HL-60/S4 (cell line): ENCODE data around the gene HEATR5B.
"Not testable (repeated sequence)": the region's sequence is repeated elsewhere in the genome, so short reads cannot be mapped to it uniquely, and the experiment has no call there.

Experiments used
- in situ Hi-C: fragments of 300-500 bp; cut with MboI; formaldehyde crosslinking; loops from 2 replicates; pipeline ENCODE4 v1.14.3; 2022; ENCODE audit warnings: low sequenced_read_pairs

Gene HEATR5B

GRCh38 chr2:37068686-37069085, 15.5 kb downstream of the HEATR5B start:
- in situ Hi-C loops, result no loop called here

- in situ Hi-C loops, result no loop called here
Measured at GRCh38 chr2:37061776-37062175, 22.4 kb downstream of the HEATR5B start.

DNA sequence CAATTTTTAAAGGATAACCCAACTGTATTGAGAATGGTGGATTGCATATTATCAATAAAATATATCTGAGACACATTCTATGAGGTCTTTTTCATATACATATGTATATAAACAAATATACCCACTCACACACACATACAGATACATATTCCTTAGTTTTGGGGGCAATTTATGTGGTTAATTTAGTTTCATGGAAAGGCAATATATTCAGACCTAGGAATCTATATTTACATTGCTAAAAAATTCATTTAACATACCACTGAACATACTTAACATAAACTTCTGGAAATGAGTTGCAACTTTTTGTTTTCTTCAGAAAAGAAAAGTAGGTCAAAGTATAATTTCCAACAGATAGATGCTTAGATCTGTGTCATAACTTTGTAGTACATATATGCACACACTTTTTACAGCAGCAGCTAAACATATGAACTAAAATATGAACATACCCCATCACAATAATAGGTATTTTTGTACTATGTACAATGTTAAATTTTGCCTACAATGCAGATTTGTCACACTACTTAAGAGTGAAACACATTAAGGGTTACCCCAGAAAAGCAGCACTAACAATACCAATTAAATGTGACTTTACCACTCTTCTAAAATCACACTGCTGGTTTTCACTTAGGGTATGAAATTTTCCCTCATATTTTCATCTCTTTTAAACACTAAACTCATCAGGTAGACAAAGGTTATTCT, 23.0 kb downstream of the HEATR5B start:
- in situ Hi-C loops, result no loop called here

GRCh38 chr2:37060446-37060845, 23.7 kb downstream of the HEATR5B start:
- in situ Hi-C loops, result no loop called here

GRCh38 chr2:37059841-37060240, 24.3 kb downstream of the HEATR5B start:
- in situ Hi-C loops, result no loop called here

DNA sequence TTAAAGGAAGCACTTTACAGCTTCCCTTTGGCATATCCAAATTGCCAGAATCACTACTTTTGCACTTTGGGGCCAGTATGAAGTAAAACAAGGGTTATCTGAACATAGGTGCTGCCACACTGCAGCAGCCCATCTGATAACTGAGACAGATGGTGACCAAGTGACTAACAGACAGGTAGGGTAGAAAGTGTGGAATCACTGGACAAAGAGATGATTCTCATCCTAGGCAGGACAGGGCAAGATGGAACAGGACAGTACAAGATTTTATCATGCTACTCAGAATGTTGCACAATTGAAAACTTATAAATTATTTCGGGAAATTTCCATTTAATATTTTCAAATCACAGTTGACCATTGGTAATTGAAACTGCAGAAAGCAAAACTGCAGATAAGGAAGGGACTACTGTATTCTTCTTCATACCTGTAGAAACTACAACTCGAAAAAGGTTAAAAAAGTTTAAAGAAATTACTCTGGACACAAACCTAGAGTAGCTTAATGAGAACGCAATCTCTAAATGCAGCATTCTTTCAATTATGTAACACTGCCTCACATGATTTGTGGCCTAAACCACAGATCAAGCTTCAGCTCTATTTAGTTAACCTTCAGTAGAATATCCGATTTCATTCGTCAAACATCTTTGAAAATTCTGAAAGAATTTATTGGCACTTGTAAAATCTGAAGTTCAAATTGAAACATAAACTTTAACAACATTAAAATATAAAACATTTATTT, 31.4 kb downstream of the HEATR5B start:
- in situ Hi-C loops, result no loop called here

GRCh38 chr2:37039580-37039979, 44.6 kb downstream of the HEATR5B start:
- in situ Hi-C loops, result no loop called here

GRCh38 chr2:37037771-37038170, 46.4 kb downstream of the HEATR5B start:
- in situ Hi-C loops, result no loop called here

- in situ Hi-C loops, result no loop called here
Measured at GRCh38 chr2:37029758-37030157, 54.4 kb downstream of the HEATR5B start.

- in situ Hi-C loops, result no loop called here
Measured at GRCh38 chr2:37026050-37026449, 58.1 kb downstream of the HEATR5B start.

- in situ Hi-C loops, result no loop called here
Measured at GRCh38 chr2:37020887-37021796, 63.0 kb downstream of the HEATR5B start.

GRCh38 chr2:37020212-37020886, 63.8 kb downstream of the HEATR5B start:
- in situ Hi-C loops, result no loop called here

GRCh38 chr2:37013315-37013641, 70.9 kb downstream of the HEATR5B start:
- in situ Hi-C loops, result no loop called here

DNA sequence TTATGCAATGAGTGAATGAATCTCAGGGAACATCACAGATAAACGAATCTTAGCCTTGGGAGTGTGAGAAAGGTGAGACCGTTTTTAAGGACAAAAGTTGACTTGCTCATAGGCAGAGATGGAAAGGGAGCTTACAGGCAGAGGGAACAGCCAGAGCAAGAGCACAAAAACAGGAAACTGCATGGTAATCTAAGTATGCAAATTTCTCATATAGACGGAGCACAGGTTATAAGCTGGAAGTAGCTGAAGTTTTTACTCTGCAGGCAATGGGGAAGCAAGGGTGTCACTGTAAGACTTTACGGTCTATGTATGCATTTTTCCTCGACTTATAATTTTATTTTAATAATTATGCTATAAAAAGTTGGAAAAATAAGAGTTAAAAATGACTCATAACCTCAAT, 73.0 kb downstream of the HEATR5B start:
- in situ Hi-C loops, result no loop called here

DNA sequence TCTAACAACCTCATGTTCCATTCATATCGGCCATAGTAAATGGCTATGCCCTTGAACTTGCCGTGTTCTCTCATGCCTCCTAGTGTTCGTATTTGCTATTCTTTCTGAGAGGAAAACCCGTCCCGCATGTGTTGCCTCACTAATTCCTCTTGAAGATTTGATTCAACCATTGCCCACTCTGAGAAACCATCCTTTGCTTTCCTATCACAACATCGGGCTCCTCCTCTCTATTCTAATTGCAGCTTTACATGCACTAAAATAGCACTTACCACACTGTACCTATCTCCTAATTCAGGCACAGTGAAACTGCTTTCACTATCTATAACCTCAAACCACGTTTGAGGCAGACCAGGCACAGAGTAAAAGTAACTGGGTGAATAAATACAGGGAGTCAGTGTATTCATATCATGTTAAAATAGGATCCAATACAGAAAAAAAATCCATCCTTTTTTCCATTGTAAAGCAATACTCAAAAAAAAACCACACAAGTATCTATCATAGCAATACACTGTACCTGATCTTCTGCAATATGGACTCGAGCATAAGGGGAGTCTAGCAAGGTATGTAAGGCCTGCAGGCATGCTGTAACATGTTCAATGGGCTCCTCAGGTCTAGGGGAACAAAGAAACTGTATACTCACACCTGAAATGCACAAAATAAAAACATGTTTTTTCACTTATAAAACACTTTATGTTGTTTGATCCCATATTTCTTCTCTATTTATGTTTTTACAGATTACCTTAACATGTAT, 78.9 kb downstream of the HEATR5B start:
- in situ Hi-C loops, result no loop called here

- in situ Hi-C loops, result no loop called here
Measured at GRCh38 chr2:37000988-37001556, 83.1 kb downstream of the HEATR5B start.

- in situ Hi-C loops, result no loop called here
Measured at GRCh38 chr2:37000318-37000717, 83.9 kb downstream of the HEATR5B start.

DNA sequence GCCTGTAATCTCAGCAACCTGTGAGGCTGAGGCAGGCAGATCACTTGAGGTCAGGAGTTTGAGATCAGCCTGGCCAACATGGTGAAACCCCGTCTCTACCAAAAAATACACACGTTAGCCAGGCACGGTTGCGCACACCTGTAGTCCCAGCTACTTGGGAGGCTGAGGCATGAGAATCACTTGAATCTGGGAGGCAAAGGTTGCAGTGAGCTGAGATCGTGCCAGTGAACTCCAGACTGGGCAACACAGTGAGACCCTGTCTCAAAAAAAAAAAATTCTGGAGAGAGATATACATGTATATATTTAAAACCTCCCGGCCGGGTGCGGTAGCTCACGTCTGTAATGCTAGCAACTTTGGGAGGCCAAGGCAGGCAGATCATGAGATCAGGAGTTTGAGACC, 84.8 kb downstream of the HEATR5B start:
- in situ Hi-C loops, result not testable (repeated sequence)

- in situ Hi-C loops, result no loop called here
Measured at GRCh38 chr2:36993841-36994620, 90.1 kb downstream of the HEATR5B start.
